Osteocyte (in vitro differentiated cells): ENCODE measurements around the gene ZNF853. TPM values are rescaled to one million over a fixed set of nuclear protein-coding genes. Genes with fewer than 3 reads are reported as not detected.

Experiments
- DNase-seq: peaks from one replicate; pipeline ENCODE4 v3.0.0; 2021; ENCODE audit warnings: mixed read lengths; ENCODE audit not compliant: unreplicated experiment; ENCODE audit errors: extremely low spot score
- H3K27ac Mint-ChIP-seq: one replicate; pipeline ENCODE4 v1.8.0; 2021; ENCODE audit warnings: mild to moderate bottlenecking, mixed read lengths; ENCODE audit not compliant: unreplicated experiment
- H3K27me3 Mint-ChIP-seq: one replicate; pipeline ENCODE4 v1.8.0; 2021; ENCODE audit warnings: mixed read lengths; ENCODE audit not compliant: unreplicated experiment
- H3K36me3 Mint-ChIP-seq: one replicate; pipeline ENCODE4 v1.8.0; 2021; ENCODE audit warnings: mixed read lengths; ENCODE audit not compliant: unreplicated experiment
- H3K4me1 Mint-ChIP-seq: one replicate; pipeline ENCODE4 v1.8.0; 2021; ENCODE audit warnings: mixed read lengths; ENCODE audit not compliant: unreplicated experiment
- H3K4me3 Mint-ChIP-seq: one replicate; pipeline ENCODE4 v1.8.0; 2021; ENCODE audit warnings: mild to moderate bottlenecking, moderate library complexity, mixed read lengths; ENCODE audit not compliant: unreplicated experiment
- H3K9me3 Mint-ChIP-seq: one replicate; pipeline ENCODE4 v1.8.0; 2021; ENCODE audit warnings: mixed read lengths; ENCODE audit not compliant: unreplicated experiment
- CTCF ChIP-seq: fragments of 200-600 bp; sonication (generic); IDR thresholded peaks from 2 replicates; pipeline ENCODE4 v1.5.0; 2021; ENCODE audit warnings: antibody characterized with exemption, mild to moderate bottlenecking, moderate library complexity
- total RNA-seq: library from RNA; stranded (reverse); gene quantifications from 2 replicates; pipeline ENCODE4 v1.2.1, GENCODE V29; 2021

The ZNF853 gene
- total RNA-seq, 1 donor from 2014 or later = 18.2 TPM

GRCh38 chr7:6653071-6654003, 37.9 kb downstream of the ZNF853 start:
- no peaks in the 10 kb centered on the region for H3K4me1 Mint-ChIP-seq
- no peaks in the 10 kb centered on the region for H3K9me3 Mint-ChIP-seq
- no peak for DNase-seq
- no peak overlapping the region for H3K27ac Mint-ChIP-seq
- no peak for TF ChIP-seq CTCF
- no peaks in the 10 kb centered on the region for H3K27me3 Mint-ChIP-seq
- no peak overlapping the region for H3K4me3 Mint-ChIP-seq
- H3K36me3 Mint-ChIP-seq = peaks cover 37% of the 10 kb centered on the region

- no peak overlapping the region for H3K4me3 Mint-ChIP-seq
- no peak for DNase-seq
- H3K27ac Mint-ChIP-seq = no peak overlapping the region
- peaks cover 37% of the 10 kb centered on the region for H3K36me3 Mint-ChIP-seq
- TF ChIP-seq CTCF = no peak
- no peaks in the 10 kb centered on the region for H3K27me3 Mint-ChIP-seq
- H3K4me1 Mint-ChIP-seq = no peaks in the 10 kb centered on the region
- H3K9me3 Mint-ChIP-seq = no peaks in the 10 kb centered on the region
Observed at GRCh38 chr7:6654113-6654841, 38.9 kb downstream of the ZNF853 start.

GRCh38 chr7:6654842-6655610, 39.6 kb downstream of the ZNF853 start:
- TF ChIP-seq CTCF = no peak
- no peak overlapping the region for H3K4me3 Mint-ChIP-seq
- H3K9me3 Mint-ChIP-seq = no peaks in the 10 kb centered on the region
- no peak for DNase-seq
- no peaks in the 10 kb centered on the region for H3K27me3 Mint-ChIP-seq
- H3K27ac Mint-ChIP-seq = no peak overlapping the region
- H3K4me1 Mint-ChIP-seq = no peaks in the 10 kb centered on the region
- H3K36me3 Mint-ChIP-seq = peaks cover 32% of the 10 kb centered on the region

- Mint-ChIP-seq H3K9me3 (no peaks in the 10 kb centered on the region), H3K4me1 (no peaks in the 10 kb centered on the region), H3K27ac (no peak overlapping the region), H3K4me3 (no peak overlapping the region), H3K36me3 (peaks cover 24% of the 10 kb centered on the region), H3K27me3 (no peaks in the 10 kb centered on the region)
- no peak for DNase-seq
- no peak for TF ChIP-seq CTCF
Observed at GRCh38 chr7:6655636-6656385, 40.4 kb downstream of the ZNF853 start.
